ENCODE data around the gene SPARCL1. TPM values are rescaled to one million over a fixed set of nuclear protein-coding genes. Genes with fewer than 3 reads are reported as not detected.

SPARCL1 gene
- total RNA-seq (2022; extraction: Qiagen RNA extraction; ENCODE audit: low read depth) = not detected in 5 replicates

GRCh38 chr4:87529187-87529586 lies at the start of gene SPARCL1:
SPARCL1 (minus strand) TSS chr4:87529376; CDS start chr4:87499574, 29,802 bp downstream.

Other genes starting within 250 kb of the SPARCL1 start
- 0.05 to 0.07 TPM (median 0.05 TPM) in 3 of 5 replicates, not detected in the others for gene HSD17B13, start 206.5 kb downstream of the SPARCL1 start, total RNA-seq (2022; extraction: Qiagen RNA extraction; ENCODE audit: low read depth)
- 40.3 to 58.9 TPM (median 48.2 TPM) in 5 replicates for gene HSD17B11, start 138.2 kb downstream of the SPARCL1 start, total RNA-seq (2022; extraction: Qiagen RNA extraction; ENCODE audit: low read depth)
- gene NUDT9, start 106.8 kb downstream of the SPARCL1 start, total RNA-seq (2022; extraction: Qiagen RNA extraction; ENCODE audit: low read depth) = 23.0 to 30.2 TPM (median 24.8 TPM) in 5 replicates
- gene DSPP, start 79.2 kb upstream of the SPARCL1 start, total RNA-seq (2022; extraction: Qiagen RNA extraction; ENCODE audit: low read depth) = not detected in 5 replicates
- gene DMP1, start 120.9 kb upstream of the SPARCL1 start, total RNA-seq (2022; extraction: Qiagen RNA extraction; ENCODE audit: low read depth) = 0.03 TPM in 1 of 5 replicates, not detected in the others